HG03442 (cell line): Measurements from ENCODE around the gene LRFN3.
"Not testable (repeated sequence)": the region's sequence is repeated elsewhere in the genome, so short reads cannot be mapped to it uniquely, and the experiment has no call there.

ENCODE experiments used
- ATAC-seq: cut with Tn5 transposase; IDR thresholded peaks from one replicate; pipeline ENCODE4 v1.9.1; 2021; ENCODE audit warnings: mild to moderate bottlenecking, moderate library complexity; ENCODE audit not compliant: unreplicated experiment

Gene LRFN3

DNA sequence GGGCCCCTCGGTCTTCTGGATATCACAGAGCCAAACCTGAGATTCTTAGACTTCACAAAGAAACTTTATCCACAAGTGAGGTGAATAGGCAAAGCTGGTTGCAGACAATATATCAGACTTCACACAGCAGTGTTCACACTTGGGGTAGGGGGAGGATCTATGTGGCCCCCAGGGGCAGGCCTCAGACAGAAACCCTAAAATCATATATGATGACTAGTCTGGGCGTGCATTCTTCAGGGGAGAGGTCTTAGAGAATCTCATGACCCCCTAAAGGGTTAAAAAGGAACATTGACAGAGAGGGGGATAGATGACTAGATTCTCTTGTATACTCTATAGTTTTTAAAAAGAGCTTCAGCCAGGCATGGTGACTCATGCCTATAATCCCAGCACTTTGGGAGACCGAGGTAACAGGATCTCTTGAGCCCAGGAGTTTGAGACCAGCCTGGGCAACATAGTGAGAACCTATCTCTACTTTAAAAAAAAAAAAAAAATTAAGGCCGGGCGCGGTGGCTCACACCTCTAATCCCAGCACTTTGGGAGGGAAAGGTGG lies 30.9 kb upstream of the LRFN3 start:
- no peak for ATAC-seq

GRCh38 chr19:35907377-35907745 lies 28.8 kb upstream of the LRFN3 start:
- ATAC-seq: no peak

DNA sequence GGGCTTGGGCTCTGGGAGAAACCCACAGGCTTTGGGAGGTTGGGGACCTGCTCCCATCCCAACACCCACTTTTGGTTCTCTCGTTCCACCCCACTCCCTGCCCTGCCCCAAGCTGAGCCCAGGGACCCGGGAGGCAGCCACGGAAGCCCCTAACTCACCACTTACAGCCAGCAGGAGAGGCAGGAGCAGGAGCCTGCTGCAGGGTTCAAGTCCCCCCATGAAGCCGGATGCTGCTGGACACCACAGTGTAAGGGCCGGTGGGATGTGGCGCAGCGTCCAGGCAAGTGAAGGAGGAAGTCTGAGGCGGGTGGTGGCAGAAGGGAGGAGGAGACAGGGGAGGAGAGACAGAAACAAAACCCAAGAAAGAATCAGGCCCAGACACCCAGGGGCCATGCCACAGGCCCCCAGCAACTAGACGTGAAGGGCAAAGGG lies 28.1 kb upstream of the LRFN3 start, which contains the start of gene TYROBP:
TYROBP (minus strand) TSS at position 286 of the 432 bp plus-strand sequence; CDS start at position 219, 67 bp downstream.
- ATAC-seq: no peak

GRCh38 chr19:35908973-35909683 lies 27.0 kb upstream of the LRFN3 start:
- no peak for ATAC-seq

DNA sequence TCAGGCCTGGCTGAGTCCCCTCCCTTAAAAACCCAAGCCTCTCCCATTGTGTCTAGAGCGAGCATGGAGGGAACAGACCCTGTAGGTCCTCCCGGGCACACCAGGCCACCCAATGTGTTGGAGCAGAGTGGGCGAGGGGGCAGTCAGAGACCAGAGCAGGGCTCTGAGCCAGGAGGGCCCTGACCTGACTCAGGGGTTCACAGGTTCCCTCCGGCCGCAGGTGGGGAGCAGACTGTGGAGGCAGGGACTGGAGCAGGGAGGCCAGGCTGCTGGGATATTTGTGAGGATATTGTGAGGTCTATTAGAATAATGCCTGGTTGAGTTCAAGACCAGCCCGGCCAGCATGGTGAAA lies 26.5 kb upstream of the LRFN3 start:
- no peak for ATAC-seq

- ATAC-seq: not testable (repeated sequence)
Observed at GRCh38 chr19:35910355-35910754, 25.8 kb upstream of the LRFN3 start.

DNA sequence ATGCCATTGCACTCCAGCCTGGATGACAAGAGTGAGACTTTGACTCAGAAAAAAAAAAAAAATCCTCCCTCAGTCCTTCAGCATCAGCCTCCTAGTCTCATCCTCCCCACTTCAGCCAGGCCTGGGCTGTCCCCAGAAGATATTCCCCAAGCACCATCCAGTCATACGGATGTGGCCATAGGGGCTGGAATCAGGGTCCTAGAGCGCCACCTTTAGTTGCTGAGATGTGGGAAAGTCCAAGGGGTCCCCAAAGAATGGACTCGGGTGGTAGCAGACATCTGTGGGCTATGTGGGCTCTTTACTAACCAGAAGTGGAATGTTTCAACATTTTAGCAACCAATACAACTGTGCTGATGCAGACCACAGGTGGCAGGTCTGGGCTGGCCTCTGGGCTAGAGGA lies 25.0 kb upstream of the LRFN3 start:
- no peak for ATAC-seq

DNA sequence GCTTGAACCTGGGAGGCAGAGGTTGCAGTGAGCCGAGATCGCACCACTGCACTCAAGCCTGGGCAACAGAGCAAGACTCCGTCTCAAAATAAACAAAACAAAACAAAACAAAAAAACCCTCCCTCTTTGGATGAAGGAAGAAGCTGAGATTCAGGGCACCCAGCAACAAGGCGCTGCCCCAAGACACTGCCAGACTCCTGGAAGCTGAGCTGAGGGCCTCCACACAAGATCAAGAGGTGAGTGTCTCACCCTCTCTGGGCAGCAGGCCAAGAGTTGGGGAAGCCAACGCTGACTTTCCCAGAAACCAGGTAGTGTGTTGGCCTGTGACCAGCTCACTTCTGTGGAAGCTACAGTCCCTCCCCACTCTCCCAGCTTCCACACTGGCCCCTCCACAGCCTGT lies 24.4 kb upstream of the LRFN3 start:
- no peak for ATAC-seq

DNA sequence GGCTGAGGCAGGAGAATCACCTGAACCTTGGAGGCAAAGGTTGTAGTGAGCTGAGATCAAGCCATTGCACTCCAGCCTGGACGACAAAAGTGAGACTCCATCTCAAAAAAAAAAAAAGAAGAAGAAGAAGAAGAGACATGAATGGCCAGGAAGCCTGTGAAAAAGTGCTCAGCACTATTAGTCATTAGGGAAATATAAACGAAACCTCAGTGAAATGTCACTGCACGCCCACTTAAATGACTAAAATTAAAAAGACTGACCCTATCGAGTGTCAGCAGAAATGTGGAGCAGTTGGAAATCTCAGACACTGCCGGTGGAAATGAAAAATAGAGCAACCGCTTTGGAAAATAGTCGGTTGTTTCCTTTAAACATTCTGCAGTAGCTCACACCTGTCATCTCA lies 22.6 kb upstream of the LRFN3 start:
- no peak for ATAC-seq

GRCh38 chr19:35915443-35915842 lies 20.7 kb upstream of the LRFN3 start:
- ATAC-seq: no peak

DNA sequence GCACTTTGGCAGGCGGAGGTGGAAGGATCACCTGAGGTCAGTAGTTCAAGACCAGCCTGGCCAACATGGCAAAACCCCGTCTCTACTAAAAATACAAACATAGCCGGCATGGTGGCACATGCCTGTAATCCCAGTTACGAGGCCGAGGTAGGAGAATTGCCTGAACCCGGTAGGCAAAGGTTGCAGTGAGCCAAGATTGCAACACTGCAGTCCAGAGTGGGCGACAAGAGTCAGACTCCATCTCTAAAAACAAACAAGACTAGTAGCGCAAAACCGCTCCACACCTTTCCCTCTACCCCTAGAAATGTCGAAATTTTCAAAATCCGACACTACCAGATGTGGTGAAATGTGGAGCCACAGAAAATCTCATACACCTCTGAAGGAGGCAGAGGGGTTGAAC lies 16.9 kb upstream of the LRFN3 start:
- ATAC-seq: no peak

DNA sequence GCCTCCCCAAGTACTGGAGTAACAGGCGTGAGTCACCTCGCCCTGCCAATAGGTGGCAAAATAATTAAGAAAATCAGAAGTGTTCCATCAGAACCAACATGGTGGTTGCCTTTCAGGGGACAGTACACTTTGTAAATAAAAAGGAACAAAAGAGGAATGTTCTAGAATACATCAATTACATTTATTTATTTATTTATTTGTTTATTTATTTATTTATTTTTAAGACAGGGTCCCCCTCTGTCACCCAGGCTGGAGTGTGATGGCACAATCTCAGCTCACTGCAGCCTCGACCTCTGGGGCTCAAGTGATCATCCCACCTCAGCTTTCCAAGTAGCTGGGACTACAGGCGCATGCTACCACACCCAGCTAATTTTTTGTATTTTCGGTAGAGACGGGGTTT lies 15.2 kb upstream of the LRFN3 start:
- ATAC-seq: no peak

DNA sequence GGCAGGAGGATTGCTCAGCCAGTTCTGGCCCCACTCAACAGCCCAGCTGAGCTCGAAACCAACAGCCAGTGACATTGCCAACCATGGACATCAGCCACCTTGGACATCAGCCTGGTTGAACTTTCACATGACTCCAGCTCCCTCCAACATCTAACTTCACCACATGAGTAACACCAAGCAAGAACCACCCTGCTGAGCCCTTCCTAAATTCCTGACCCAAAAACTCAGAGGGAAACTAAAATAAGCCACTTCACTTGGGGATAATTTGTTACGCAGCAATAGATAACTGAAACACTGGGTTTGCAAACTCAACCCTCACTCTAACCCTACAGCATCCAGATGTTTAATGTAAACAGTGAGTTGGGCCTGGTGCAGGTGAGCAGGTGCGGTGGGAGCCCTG lies 10.7 kb upstream of the LRFN3 start:
- no peak for ATAC-seq

GRCh38 chr19:35928507-35928906 lies 7.7 kb upstream of the LRFN3 start:
- ATAC-seq: no peak

DNA sequence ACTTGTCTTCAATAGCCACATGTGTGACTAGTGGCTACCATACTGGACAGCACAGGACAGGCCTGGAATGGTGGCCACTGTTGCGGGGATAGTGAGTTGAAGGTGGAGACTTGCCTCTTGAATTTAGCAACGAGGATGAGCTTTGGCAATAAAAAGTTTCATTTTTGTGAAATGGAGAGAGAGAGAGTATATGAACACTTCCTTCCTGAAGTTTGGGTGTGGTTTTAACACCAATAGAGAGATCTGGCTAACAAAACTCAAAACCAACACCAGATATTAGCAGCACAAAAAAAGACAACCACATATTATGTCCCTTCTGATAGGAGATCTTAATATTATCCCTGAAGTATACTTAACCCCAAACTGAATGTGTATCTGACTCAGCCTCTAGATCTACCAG lies 6.3 kb upstream of the LRFN3 start:
- no peak for ATAC-seq

DNA sequence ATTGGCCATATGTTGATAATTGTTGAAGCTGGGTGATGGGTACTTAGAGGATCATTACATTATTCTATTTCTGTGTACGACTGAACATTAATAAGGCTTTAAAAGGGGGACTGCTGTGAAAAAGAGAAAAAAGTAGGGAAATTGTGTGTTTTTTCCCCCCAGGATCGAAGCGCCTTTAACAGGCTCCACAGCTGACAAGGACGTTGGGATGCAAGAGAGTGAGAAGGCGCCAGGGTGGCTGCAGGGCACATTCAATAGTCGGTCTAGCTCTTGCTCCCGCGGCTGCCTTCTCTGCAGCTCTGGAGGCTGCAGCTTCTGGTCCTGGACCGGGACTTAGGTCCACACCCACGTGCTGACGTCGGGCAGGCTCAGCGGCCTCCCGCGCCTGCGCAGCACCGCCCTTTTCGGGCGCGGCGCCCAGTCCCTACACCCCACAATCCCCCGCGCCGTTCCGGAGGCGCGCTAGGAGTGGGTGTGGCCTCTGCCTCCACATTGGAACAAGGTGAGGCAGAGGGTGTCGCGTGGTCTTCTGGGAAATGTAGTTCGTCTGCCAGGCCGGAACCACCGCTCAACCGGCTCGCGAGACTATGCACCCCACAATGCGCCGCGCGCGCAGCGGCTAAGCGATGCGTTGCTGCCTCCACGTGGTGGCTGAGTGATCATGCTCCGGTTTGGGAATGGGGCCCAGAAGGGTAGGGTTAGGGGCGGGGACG lies 4.9 kb upstream of the LRFN3 start:
- ATAC-seq: peak; percentile 87

DNA sequence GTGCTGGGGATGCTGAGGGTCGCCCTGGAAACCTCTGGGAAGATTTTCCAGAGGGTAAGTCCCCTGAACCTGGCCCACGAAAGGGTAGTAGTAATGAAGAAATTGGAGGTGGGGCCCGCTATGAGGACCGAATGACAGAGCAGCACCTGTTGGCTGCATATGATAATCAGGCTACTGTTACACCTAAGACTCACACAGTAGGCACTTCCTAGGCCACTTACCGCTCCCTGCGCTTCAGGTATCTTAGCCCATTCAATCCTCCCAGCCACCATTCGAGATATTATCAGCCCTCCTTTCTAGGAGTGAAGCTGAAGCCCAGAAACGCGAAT lies 4.3 kb upstream of the LRFN3 start:
- ATAC-seq: no peak

- no peak for ATAC-seq
Observed at GRCh38 chr19:35932291-35932936, 3.8 kb upstream of the LRFN3 start.

- no peak for ATAC-seq
Observed at GRCh38 chr19:35936738-35937268, 629 bp downstream of the LRFN3 start.

- ATAC-seq: no peak
Observed at GRCh38 chr19:35937345-35938281, 1.4 kb downstream of the LRFN3 start.
